ENCODE results near the gene SH3RF3.
A peak's percentile ranks its signal among the peaks of the same experiment; 100 is the strongest.

The SH3RF3 gene

GRCh38 chr2:109337221-109337620 is 208.2 kb downstream of the SH3RF3 start:
- no peak for TF ChIP-seq CTCF (conservative IDR thresholded peaks at IDR 0.05)
- H3K27ac ChIP-seq, result peak overlapping the region; percentile 25; the same call in 1 of the 2 replicates

- no peak for TF ChIP-seq CTCF (conservative IDR thresholded peaks at IDR 0.05)
- H3K27ac ChIP-seq, result no peak overlapping the region
Measured at GRCh38 chr2:109339519-109339966, 210.5 kb downstream of the SH3RF3 start.

GRCh38 chr2:109340381-109340780 is 211.4 kb downstream of the SH3RF3 start:
- no peak for TF ChIP-seq CTCF (conservative IDR thresholded peaks at IDR 0.05)
- H3K27ac ChIP-seq, result no peak overlapping the region

- TF ChIP-seq CTCF (conservative IDR thresholded peaks at IDR 0.05), result no peak
- H3K27ac ChIP-seq, result no peak overlapping the region
Measured at GRCh38 chr2:109341355-109342255, 212.6 kb downstream of the SH3RF3 start.

- TF ChIP-seq CTCF (conservative IDR thresholded peaks at IDR 0.05), result no peak
- H3K27ac ChIP-seq, result no peak overlapping the region
Measured at GRCh38 chr2:109342256-109342850, 213.3 kb downstream of the SH3RF3 start.

- no peak overlapping the region for H3K27ac ChIP-seq
- TF ChIP-seq CTCF (conservative IDR thresholded peaks at IDR 0.05), result no peak
Measured at GRCh38 chr2:109342930-109343329, 213.9 kb downstream of the SH3RF3 start.

GRCh38 chr2:109343460-109343859 is 214.5 kb downstream of the SH3RF3 start:
- no peak overlapping the region for H3K27ac ChIP-seq
- TF ChIP-seq CTCF (conservative IDR thresholded peaks at IDR 0.05), result no peak
